Measurements from ENCODE around the gene SETBP1. TPM values are rescaled to one million over a fixed set of nuclear protein-coding genes. Genes with fewer than 3 reads are reported as not detected.

Gene SETBP1
- polyA plus RNA-seq, 1 donor from 2014 or later, result 16.8 TPM

DNA sequence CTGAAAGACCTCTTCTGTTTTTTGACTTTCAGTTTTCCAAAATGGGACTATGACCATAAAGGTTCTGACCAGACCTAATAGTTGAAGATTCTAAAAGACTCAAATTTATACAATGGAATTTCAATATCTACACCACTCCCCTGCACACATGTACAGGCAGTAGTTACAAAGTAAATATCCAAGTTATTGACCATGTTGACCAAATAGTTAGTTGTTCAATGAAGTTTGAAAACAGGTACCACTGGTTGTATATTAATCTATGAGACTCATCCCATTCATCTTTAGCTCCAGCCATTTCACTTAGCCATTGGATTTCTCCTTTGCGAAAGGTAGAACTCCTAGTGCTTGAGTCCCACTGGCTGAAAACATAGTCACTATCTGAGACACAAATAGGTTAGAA lies 277.4 kb downstream of the SETBP1 start:
- Mint-ChIP-seq H3K4me1 (peaks cover 16 to 33% (median 20%) of the 10 kb centered on the region in 3 donors), H3K27me3 (no peaks in the 10 kb centered on the region), H3K27ac (no peak overlapping the region), H3K9me3 (no peaks in the 10 kb centered on the region), H3K36me3 (peaks cover 33% of the 10 kb centered on the region), H3K4me3 (no peak overlapping the region)

DNA sequence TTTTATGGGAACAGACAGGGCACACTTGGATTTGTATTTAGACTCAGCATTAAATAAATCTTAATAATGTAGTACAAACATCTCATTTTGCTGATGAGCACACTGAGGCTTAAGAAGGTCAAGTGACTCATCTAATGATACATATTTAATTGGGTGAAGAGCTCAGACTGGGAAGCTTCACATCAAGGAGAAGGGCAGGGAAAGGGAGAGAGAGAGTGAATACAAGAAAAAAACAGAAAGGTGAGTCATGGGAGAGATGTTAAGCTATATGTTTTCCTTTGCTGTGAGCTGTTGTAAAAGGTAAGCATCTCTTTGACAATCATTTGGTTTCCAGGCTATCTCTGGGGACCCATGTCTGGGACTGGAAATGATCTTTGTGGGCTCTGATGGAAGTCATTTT lies 277.8 kb downstream of the SETBP1 start:
- Mint-ChIP-seq H3K36me3 (peaks cover 33% of the 10 kb centered on the region), H3K4me1 (peaks cover 15 to 33% (median 19%) of the 10 kb centered on the region in 3 donors), H3K27me3 (no peaks in the 10 kb centered on the region), H3K4me3 (no peak overlapping the region), H3K9me3 (no peaks in the 10 kb centered on the region), H3K27ac (no peak overlapping the region)

GRCh38 chr18:44959013-44959412 lies 278.3 kb downstream of the SETBP1 start:
- Mint-ChIP-seq H3K27me3 (no peaks in the 10 kb centered on the region), H3K4me1 (peaks cover 15 to 33% (median 18%) of the 10 kb centered on the region in 3 donors), H3K27ac (no peak overlapping the region), H3K4me3 (no peak overlapping the region), H3K9me3 (no peaks in the 10 kb centered on the region), H3K36me3 (peaks cover 33% of the 10 kb centered on the region)

- H3K4me1 Mint-ChIP-seq, result peaks cover 25 to 38% (median 28%) of the 10 kb centered on the region in 3 donors
- peak overlapping the region in 1 of 4 donors; percentile 15 for H3K4me3 Mint-ChIP-seq
- H3K27me3 Mint-ChIP-seq, result no peaks in the 10 kb centered on the region
- no peaks in the 10 kb centered on the region for H3K9me3 Mint-ChIP-seq
- peaks cover 25% of the 10 kb centered on the region for H3K36me3 Mint-ChIP-seq
- H3K27ac Mint-ChIP-seq, result no peak overlapping the region
Measured at GRCh38 chr18:44960580-44960979, 279.9 kb downstream of the SETBP1 start.

DNA sequence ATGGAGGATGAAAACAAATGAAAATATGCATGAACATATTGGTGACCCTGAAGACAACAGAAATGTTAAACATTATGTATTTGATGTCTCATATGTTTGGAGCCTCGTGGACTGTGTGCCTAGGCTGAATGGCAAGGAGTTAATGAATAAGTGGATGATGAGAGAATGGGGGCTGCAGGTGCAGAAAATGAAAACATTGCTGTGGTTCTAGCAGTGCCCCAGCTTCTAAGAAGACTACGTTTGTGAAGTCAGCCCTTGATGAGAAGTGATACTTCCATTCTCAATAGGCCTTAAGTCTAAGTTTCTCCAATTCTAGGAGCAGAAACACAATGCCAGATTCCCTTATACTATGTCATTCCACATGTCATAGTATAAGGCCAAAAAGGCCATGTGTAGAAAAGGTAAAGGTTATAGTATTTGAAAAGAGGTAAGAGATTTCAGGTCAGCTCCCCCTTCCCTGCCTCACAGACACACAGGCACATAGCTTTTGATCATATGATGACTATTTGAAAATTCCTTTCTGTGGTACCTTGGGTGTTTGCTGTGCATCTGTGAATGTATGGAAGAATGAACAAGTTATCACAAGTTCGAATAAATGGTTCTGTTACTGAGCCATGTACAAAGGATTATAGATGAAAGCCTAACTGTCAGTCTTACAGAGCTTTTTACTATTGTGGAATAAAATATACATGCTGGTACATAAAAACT lies 280.8 kb downstream of the SETBP1 start:
- Mint-ChIP-seq H3K36me3 (peaks cover 25% of the 10 kb centered on the region), H3K27me3 (no peaks in the 10 kb centered on the region), H3K4me1 (peaks cover 32 to 39% (median 32%) of the 10 kb centered on the region in 3 donors), H3K4me3 (no peak overlapping the region), H3K27ac (peak overlapping the region in 1 of 3 donors; percentile 47), H3K9me3 (no peaks in the 10 kb centered on the region)

DNA sequence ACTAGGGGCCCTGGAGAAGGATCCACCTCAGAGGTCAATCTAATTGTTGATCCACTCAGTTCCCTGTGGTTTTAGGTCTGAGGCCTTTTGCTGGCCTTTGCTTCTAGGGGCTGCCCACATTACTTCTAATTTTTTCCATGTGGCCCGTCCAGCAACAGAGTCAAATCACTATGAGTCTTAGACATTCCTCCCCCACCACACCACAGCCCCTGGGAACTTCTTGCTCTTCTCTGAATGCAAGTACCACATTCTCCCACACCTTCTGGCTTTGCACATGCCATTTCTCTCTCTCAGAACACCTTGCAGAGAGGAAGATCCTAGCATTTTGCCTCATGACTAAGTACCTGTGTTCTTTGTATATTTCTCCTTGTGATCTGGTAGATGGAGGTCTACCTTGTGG lies 286.9 kb downstream of the SETBP1 start:
- peaks cover 7% of the 10 kb centered on the region for H3K36me3 Mint-ChIP-seq
- H3K4me3 Mint-ChIP-seq, result no peak overlapping the region
- H3K27ac Mint-ChIP-seq, result peak overlapping the region in 2 of 3 donors; percentile 47 to 77
- no peaks in the 10 kb centered on the region for H3K27me3 Mint-ChIP-seq
- no peaks in the 10 kb centered on the region for H3K9me3 Mint-ChIP-seq
- H3K4me1 Mint-ChIP-seq, result peaks cover 33 to 44% (median 43%) of the 10 kb centered on the region in 3 donors

DNA sequence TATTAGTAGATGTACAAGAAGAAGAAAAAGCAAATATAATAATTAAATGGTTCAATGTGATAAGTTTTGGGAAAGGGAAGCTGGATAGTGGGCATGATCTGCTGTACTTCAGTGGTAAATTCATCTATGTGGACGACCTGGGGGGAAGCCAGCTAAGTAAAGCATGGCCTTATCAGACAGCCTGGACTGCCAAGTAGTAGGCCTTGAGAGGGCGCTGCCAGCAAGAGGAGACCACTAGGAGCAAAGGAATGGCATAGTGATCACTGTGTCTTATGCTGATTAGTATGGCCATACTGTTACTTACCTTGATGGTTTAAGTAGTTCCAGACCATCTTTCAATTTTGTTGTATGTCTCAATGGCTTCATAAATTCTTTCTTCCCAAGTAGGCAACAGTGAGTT lies 287.6 kb downstream of the SETBP1 start:
- H3K4me3 Mint-ChIP-seq, result no peak overlapping the region
- H3K27ac Mint-ChIP-seq, result no peak overlapping the region
- H3K36me3 Mint-ChIP-seq, result peaks cover 4% of the 10 kb centered on the region
- no peaks in the 10 kb centered on the region for H3K27me3 Mint-ChIP-seq
- H3K4me1 Mint-ChIP-seq, result peaks cover 39 to 50% (median 48%) of the 10 kb centered on the region in 3 donors
- H3K9me3 Mint-ChIP-seq, result no peaks in the 10 kb centered on the region

DNA sequence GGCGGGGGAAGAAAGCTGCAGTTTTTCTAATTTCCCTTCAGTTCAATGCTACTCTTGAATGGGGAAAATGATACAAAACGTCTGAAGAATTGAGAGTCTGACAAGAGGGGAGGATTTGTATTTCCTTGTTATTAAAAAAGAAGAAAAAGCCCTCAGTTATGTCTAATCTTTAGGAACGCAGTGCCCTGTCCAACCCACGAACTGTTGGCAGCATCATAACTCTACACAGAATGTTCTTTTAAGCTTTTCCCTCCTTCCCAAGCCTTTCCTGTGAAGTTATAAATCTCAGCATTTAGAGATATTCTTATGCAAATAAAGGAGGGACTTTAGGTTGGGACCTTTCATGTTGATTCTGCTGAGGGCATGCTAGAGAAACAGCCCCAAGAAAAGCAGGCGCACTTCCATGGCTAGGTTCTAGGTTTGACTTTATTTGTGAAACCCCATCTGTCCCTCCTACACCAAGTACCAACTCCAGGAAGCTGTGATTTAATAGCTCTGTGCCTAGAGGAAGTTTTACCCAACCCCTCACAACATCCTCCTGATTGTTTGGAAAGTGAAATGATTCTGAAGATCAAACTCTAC lies 288.6 kb downstream of the SETBP1 start:
- H3K27ac Mint-ChIP-seq, result no peak overlapping the region
- H3K9me3 Mint-ChIP-seq, result no peaks in the 10 kb centered on the region
- H3K27me3 Mint-ChIP-seq, result no peaks in the 10 kb centered on the region
- H3K4me3 Mint-ChIP-seq, result no peak overlapping the region
- peaks cover 40 to 52% (median 52%) of the 10 kb centered on the region in 3 donors for H3K4me1 Mint-ChIP-seq
- peaks cover 4% of the 10 kb centered on the region for H3K36me3 Mint-ChIP-seq

- peak overlapping the region in 1 of 3 donors; percentile 15 for H3K27ac Mint-ChIP-seq
- H3K36me3 Mint-ChIP-seq, result peaks cover 2% of the 10 kb centered on the region
- H3K4me3 Mint-ChIP-seq, result no peak overlapping the region
- H3K4me1 Mint-ChIP-seq, result peaks cover 15 to 27% (median 24%) of the 10 kb centered on the region in 3 donors
- no peaks in the 10 kb centered on the region for H3K27me3 Mint-ChIP-seq
- no peaks in the 10 kb centered on the region for H3K9me3 Mint-ChIP-seq
Measured at GRCh38 chr18:44973282-44973681, 292.6 kb downstream of the SETBP1 start.

DNA sequence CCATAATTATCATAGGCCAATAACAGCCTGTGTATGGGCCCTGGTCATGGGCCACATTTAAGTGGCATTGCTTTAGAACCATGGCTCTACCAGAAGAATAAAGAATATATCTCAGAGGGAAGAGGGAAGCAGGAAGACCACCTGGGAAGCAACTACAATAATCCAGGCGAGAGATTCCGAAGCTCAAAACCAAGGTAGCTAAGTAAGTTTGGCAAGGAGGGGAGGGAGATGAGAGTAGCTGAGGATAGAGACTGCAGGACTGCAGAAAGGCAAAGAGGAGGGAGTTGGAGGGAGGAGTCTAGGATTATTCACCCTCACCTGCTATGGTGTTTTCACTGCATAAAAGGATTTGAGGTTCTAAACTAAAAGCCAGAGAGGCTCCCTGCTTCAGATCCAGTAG lies 293.5 kb downstream of the SETBP1 start:
- Mint-ChIP-seq H3K4me3 (no peak overlapping the region), H3K4me1 (peaks cover 16 to 27% (median 22%) of the 10 kb centered on the region in 3 donors), H3K9me3 (no peaks in the 10 kb centered on the region), H3K36me3 (peaks cover 2% of the 10 kb centered on the region), H3K27ac (no peak overlapping the region), H3K27me3 (no peaks in the 10 kb centered on the region)

GRCh38 chr18:44977856-44978255 lies 297.2 kb downstream of the SETBP1 start:
- Mint-ChIP-seq H3K27ac (peak overlapping the region in 1 of 3 donors; percentile 35), H3K4me3 (no peak overlapping the region), H3K9me3 (no peaks in the 10 kb centered on the region), H3K27me3 (no peaks in the 10 kb centered on the region), H3K36me3 (peaks cover 6% of the 10 kb centered on the region), H3K4me1 (peaks cover 15 to 22% (median 16%) of the 10 kb centered on the region in 3 donors)

DNA sequence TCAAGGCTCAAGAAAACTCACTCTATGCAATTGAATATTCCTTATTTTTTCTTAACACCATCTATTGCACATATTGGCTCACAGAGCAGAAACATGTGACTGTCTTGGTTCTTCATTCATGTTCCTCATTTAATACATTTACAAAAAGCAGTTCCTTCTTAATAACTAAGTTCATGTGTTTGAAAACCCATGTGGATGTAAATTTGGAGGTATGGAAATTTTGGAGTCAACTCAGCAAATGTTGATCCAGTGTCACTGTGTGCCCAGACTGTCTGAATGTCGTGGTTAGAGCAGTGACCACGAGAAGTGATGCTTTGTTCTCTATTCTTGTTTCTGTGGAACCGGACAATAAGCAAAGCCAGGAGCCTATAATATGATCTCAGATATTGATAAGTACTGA lies 299.1 kb downstream of the SETBP1 start:
- Mint-ChIP-seq H3K27ac (no peak overlapping the region), H3K36me3 (peaks cover 6% of the 10 kb centered on the region), H3K4me3 (no peak overlapping the region), H3K9me3 (no peaks in the 10 kb centered on the region), H3K27me3 (no peaks in the 10 kb centered on the region), H3K4me1 (peaks cover 11 to 16% (median 16%) of the 10 kb centered on the region in 3 donors)

- no peak overlapping the region for H3K27ac Mint-ChIP-seq
- no peaks in the 10 kb centered on the region for H3K27me3 Mint-ChIP-seq
- peaks cover 6% of the 10 kb centered on the region for H3K36me3 Mint-ChIP-seq
- peak overlapping the region in 1 of 4 donors; percentile 10 for H3K4me3 Mint-ChIP-seq
- H3K9me3 Mint-ChIP-seq, result no peaks in the 10 kb centered on the region
- H3K4me1 Mint-ChIP-seq, result peaks cover 12 to 16% (median 16%) of the 10 kb centered on the region in 3 donors
Measured at GRCh38 chr18:44981121-44981520, 300.4 kb downstream of the SETBP1 start.

DNA sequence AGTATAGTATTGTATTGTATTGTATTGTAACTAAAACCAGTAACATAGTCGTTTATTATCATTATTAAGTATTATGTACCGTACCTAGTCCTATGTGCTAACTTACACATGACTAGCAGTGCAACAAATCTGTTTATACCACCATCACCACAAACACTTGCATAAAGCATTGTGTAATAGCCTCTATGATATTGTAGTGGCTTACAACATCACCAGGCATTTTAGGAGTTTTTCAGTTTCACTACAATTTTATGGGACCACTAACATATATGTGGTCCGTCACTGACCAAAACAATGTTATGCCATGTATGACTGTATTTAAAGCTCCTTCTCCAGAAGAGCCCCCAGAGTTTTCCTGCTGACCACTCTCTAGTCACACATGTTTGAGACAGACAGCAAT lies 306.2 kb downstream of the SETBP1 start:
- Mint-ChIP-seq H3K36me3 (peaks cover 12% of the 10 kb centered on the region), H3K27ac (no peak overlapping the region), H3K4me1 (peaks cover 4 to 8% (median 6%) of the 10 kb centered on the region in 3 donors), H3K27me3 (no peaks in the 10 kb centered on the region), H3K9me3 (peaks cover 0 to 17% (median 4%) of the 10 kb centered on the region in 3 donors), H3K4me3 (no peak overlapping the region)

- Mint-ChIP-seq H3K27ac (no peak overlapping the region), H3K4me3 (no peak overlapping the region), H3K36me3 (peaks cover 13% of the 10 kb centered on the region), H3K4me1 (peaks cover 5 to 7% (median 7%) of the 10 kb centered on the region in 3 donors), H3K27me3 (no peaks in the 10 kb centered on the region), H3K9me3 (peaks cover 0 to 17% (median 4%) of the 10 kb centered on the region in 3 donors)
Measured at GRCh38 chr18:44987371-44987770, 306.7 kb downstream of the SETBP1 start.

All from IgD-negative memory B cell (primary cell).